Fibroblast of lung (primary cell): ENCODE results near the gene SMAD3. TPM values are rescaled to one million over a fixed set of nuclear protein-coding genes. Genes with fewer than 3 reads are reported as not detected.
A peak's percentile ranks its signal among the peaks of the same experiment; 100 is the strongest.

ENCODE experiments used
- DNase-seq, 2 donors: peaks; one replicate each; pipeline versions ENCODE4 v3.0.0 to v3.0.0-alpha.2; 2010; ENCODE audit warnings: low read depth in 2 of 2
- H2AFZ ChIP-seq: 2 replicates; pipeline ENCODE4 v1.5.1; 2012; ENCODE audit warnings: low read length, control low read depth, inconsistent platforms
- H3K27ac ChIP-seq: 2 replicates; pipeline ENCODE4 v1.5.1; 2011; ENCODE audit warnings: low read length, control low read depth; ENCODE audit not compliant: insufficient read depth
- H3K27me3 ChIP-seq: 2 replicates; pipeline ENCODE4 v1.5.1; 2011; ENCODE audit warnings: mild to moderate bottlenecking, low read length; ENCODE audit not compliant: control insufficient read depth, insufficient read depth
- H3K36me3 ChIP-seq: 2 replicates; pipeline ENCODE4 v1.5.1; 2011; ENCODE audit warnings: low read length; ENCODE audit not compliant: control insufficient read depth, insufficient read depth
- H3K4me1 ChIP-seq: 2 replicates; pipeline ENCODE4 v1.5.1; 2011; ENCODE audit warnings: low read length; ENCODE audit not compliant: control insufficient read depth, insufficient read depth; ENCODE audit errors: extremely low read depth
- H3K4me2 ChIP-seq: 2 replicates; pipeline ENCODE4 v1.5.1; 2011; ENCODE audit warnings: low read length, control low read depth; ENCODE audit not compliant: insufficient read depth; ENCODE audit errors: extremely low read depth
- H3K4me3 ChIP-seq, 4 experiments: fragments of 200-600 bp in 1 of 4; sonication (generic) in 1 of 4; replicated peaks in 1 of 4; 2 replicates each; pipeline ENCODE4 v1.5.1; 2011 to 2016; ENCODE audit warnings: low read length in 4 of 4, low read depth in 3 of 4, mild to moderate bottlenecking in 3 of 4, control low read depth in 2 of 4, inconsistent platforms in 1 of 4, mixed read lengths in 1 of 4; ENCODE audit not compliant: insufficient read depth in 1 of 4; ENCODE audit errors: control extremely low read depth in 1 of 4
- H3K79me2 ChIP-seq: 2 replicates; pipeline ENCODE4 v1.5.1; 2012; ENCODE audit warnings: mild to moderate bottlenecking, low read length, inconsistent platforms; ENCODE audit not compliant: control insufficient read depth, insufficient read depth
- H3K9ac ChIP-seq: 2 replicates; pipeline ENCODE4 v1.5.1; 2011; ENCODE audit warnings: mild to moderate bottlenecking, low read length, control low read depth; ENCODE audit not compliant: insufficient read depth
- H3K9me3 ChIP-seq: 2 replicates; pipeline ENCODE4 v1.5.1; 2012; ENCODE audit warnings: low read depth, low read length; ENCODE audit not compliant: control insufficient read depth, insufficient read depth
- H4K20me1 ChIP-seq: 2 replicates; pipeline ENCODE4 v1.5.1; 2011; ENCODE audit warnings: low read length; ENCODE audit not compliant: control insufficient read depth, insufficient read depth; ENCODE audit errors: extremely low read depth
- CTCF ChIP-seq, 2 donors: IDR thresholded peaks in 1 of 2; conservative IDR thresholded peaks in 1 of 2; 1 replicate in 1 of 2; 2 replicates in 1 of 2; pipeline ENCODE4 v1.5.1; 2011 to 2012; ENCODE audit warnings: low read length in 2 of 2, control low read depth in 1 of 2, inconsistent platforms in 1 of 2, low read depth in 1 of 2, mild to moderate bottlenecking in 1 of 2
- EZH2 ChIP-seq: IDR thresholded peaks from 2 replicates; pipeline ENCODE4 v1.5.1; 2012; ENCODE audit warnings: low read length, control low read depth, mild to moderate bottlenecking; ENCODE audit errors: missing control alignments
- polyA plus RNA-seq, 2 donors: library from polyadenylated mRNA; depleted of rRNA in 1 of 2; stranded (reverse) in 1 of 2; unstranded in 1 of 2; fragments of >200 nt; gene quantifications; 2 replicates each; pipeline ENCODE4 v1.2.1, GENCODE V29; 2011 to 2012; ENCODE audit warnings: missing spikeins in 1 of 2
- total RNA-seq: library from RNA; depleted of rRNA; stranded (reverse); fragments of >200 nt; gene quantifications from 2 replicates; pipeline ENCODE4 v1.2.1, GENCODE V29; 2014

SMAD3 gene
- total and polyA plus RNA-seq, 2 donors (not counting 1 experiment from before 2014, with no cell fraction given) = 69.9 to 173 TPM

GRCh38 chr15:67109141-67110034, 44.0 kb downstream of the SMAD3 start:
- H3K27me3 ChIP-seq = no peaks in the 10 kb centered on the region
- no peak overlapping the region for H3K4me3 ChIP-seq
- H3K27ac ChIP-seq = peak overlapping the region; percentile 95
- peaks cover 86% of the 10 kb centered on the region for H3K79me2 ChIP-seq
- TF ChIP-seq CTCF (conservative IDR thresholded peaks at IDR 0.05 in 1 of 2, IDR thresholded peaks at IDR 0.05 in 1 of 2; ENCODE audit: low read depth in 1 of 2, low read length in 2 of 2) = no peak
- no peak for TF ChIP-seq EZH2
- peaks cover 64% of the 10 kb centered on the region for H3K4me1 ChIP-seq
- peak overlapping the region; percentile 66 for H3K9ac ChIP-seq
- peaks cover 8% of the 10 kb centered on the region for H3K36me3 ChIP-seq
- H4K20me1 ChIP-seq = no peaks in the 10 kb centered on the region
- H3K9me3 ChIP-seq = no peaks in the 10 kb centered on the region
- H3K4me2 ChIP-seq = peak overlapping the region; percentile 1
- DNase-seq = peak; percentile 99
- no peak overlapping the region for H2AFZ ChIP-seq

- H3K9ac ChIP-seq = peak overlapping the region; percentile 66
- no peaks in the 10 kb centered on the region for H3K9me3 ChIP-seq
- H3K36me3 ChIP-seq = peaks cover 12% of the 10 kb centered on the region
- TF ChIP-seq CTCF (conservative IDR thresholded peaks at IDR 0.05 in 1 of 2, IDR thresholded peaks at IDR 0.05 in 1 of 2; ENCODE audit: low read depth in 1 of 2, low read length in 2 of 2) (no peak), EZH2 (no peak)
- H3K4me1 ChIP-seq = peaks cover 66% of the 10 kb centered on the region
- H3K27me3 ChIP-seq = no peaks in the 10 kb centered on the region
- H2AFZ ChIP-seq = no peak overlapping the region
- peak overlapping the region; percentile 95 for H3K27ac ChIP-seq
- no peaks in the 10 kb centered on the region for H4K20me1 ChIP-seq
- no peak for DNase-seq
- H3K4me2 ChIP-seq = peak overlapping the region; percentile 11
- H3K79me2 ChIP-seq = peaks cover 88% of the 10 kb centered on the region
- no peak overlapping the region for H3K4me3 ChIP-seq
These were observed 45.0 kb downstream of the SMAD3 start for GRCh38 chr15:67110361-67110781.

GRCh38 chr15:67110958-67111864, 45.8 kb downstream of the SMAD3 start:
- TF ChIP-seq CTCF (conservative IDR thresholded peaks at IDR 0.05 in 1 of 2, IDR thresholded peaks at IDR 0.05 in 1 of 2; ENCODE audit: low read depth in 1 of 2, low read length in 2 of 2) (no peak), EZH2 (no peak)
- no peak overlapping the region for H3K9ac ChIP-seq
- no peak overlapping the region for H3K4me3 ChIP-seq
- peak in 1 of 2 donors; percentile 55 for DNase-seq
- H3K4me2 ChIP-seq = no peak overlapping the region
- H3K79me2 ChIP-seq = peaks cover 89% of the 10 kb centered on the region
- no peaks in the 10 kb centered on the region for H4K20me1 ChIP-seq
- peaks cover 8% of the 10 kb centered on the region for H3K36me3 ChIP-seq
- H3K27ac ChIP-seq = peak overlapping the region; percentile 95
- H2AFZ ChIP-seq = no peak overlapping the region
- H3K27me3 ChIP-seq = no peaks in the 10 kb centered on the region
- H3K4me1 ChIP-seq = peaks cover 66% of the 10 kb centered on the region
- H3K9me3 ChIP-seq = no peaks in the 10 kb centered on the region
